Astrocyte of the cerebellum (primary cell): Measurements from ENCODE around the gene TNFSF10.

Experiments used
- DNase-seq: peaks from one replicate; pipeline ENCODE4 v3.0.0-alpha.2; 2011; ENCODE audit warnings: low read depth
- H3K4me3 ChIP-seq: 2 replicates; pipeline ENCODE4 v1.5.1; 2011; ENCODE audit warnings: mild to moderate bottlenecking, low read depth, low read length, moderate library complexity
- in situ Hi-C: cut with HindIII; loops from 2 replicates; pipeline ENCODE4 v1.10.0; 2017; ENCODE audit warnings: low sequenced_read_pairs
- TF ChIP-seq, protein P1 (sequence below): IDR thresholded peaks from 2 replicates; pipeline ENCODE4 v1.5.1; 2012; ENCODE audit warnings: low read length, low read depth, moderate library complexity, mild to moderate bottlenecking; ENCODE audit errors: missing control alignments

TNFSF10 gene

GRCh38 chr3:172476347-172476746 is 46.9 kb downstream of the TNFSF10 start:
- DNase-seq = no peak
- TF ChIP-seq, protein P1, sequence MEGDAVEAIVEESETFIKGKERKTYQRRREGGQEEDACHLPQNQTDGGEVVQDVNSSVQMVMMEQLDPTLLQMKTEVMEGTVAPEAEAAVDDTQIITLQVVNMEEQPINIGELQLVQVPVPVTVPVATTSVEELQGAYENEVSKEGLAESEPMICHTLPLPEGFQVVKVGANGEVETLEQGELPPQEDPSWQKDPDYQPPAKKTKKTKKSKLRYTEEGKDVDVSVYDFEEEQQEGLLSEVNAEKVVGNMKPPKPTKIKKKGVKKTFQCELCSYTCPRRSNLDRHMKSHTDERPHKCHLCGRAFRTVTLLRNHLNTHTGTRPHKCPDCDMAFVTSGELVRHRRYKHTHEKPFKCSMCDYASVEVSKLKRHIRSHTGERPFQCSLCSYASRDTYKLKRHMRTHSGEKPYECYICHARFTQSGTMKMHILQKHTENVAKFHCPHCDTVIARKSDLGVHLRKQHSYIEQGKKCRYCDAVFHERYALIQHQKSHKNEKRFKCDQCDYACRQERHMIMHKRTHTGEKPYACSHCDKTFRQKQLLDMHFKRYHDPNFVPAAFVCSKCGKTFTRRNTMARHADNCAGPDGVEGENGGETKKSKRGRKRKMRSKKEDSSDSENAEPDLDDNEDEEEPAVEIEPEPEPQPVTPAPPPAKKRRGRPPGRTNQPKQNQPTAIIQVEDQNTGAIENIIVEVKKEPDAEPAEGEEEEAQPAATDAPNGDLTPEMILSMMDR = no peak
- H3K4me3 ChIP-seq = no peak overlapping the region
- in situ Hi-C loops = no loop called here

DNA sequence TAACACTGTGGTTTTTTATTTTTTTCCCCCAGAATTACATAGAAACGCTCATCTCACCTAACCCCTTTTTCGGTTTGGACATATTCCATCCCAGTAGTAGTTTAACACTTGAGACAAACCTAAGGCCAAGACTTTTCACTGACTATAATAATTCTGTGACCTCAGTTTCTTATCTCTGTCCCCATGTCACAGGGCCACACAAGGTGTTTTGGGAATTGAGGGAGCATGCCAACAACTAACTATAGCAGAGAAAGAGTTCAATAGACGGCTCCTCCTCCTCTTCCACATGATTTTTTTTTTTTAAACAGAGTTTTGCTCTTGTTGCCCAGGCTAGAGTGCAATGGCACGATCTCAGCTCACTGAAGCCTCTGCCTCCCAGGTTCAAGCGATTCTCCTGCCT is 47.5 kb downstream of the TNFSF10 start:
- TF ChIP-seq, protein P1 = no peak
- in situ Hi-C loops = no loop called here
- H3K4me3 ChIP-seq = no peak overlapping the region
- no peak for DNase-seq

DNA sequence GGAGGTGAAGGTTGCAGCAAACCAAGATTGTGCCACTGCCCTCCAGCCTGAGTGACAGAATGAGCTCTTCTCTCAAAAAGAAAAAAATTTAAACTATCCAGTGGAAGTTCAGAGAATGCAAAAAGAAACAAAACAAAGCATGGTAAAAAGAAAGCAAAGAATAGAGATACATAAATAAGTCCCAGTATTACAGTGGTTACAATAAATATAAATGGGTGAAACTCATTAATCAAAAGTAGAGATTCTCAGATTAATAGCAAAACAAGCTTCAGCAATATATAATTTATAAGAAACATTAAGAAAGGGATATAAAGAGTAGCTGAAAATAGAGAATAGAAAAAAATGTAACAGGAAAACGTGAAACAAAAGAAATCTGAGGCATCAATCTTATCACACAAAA is 51.3 kb downstream of the TNFSF10 start:
- in situ Hi-C loops = no loop called here
- TF ChIP-seq, protein P1 = no peak
- DNase-seq = no peak
- H3K4me3 ChIP-seq = no peak overlapping the region

DNA sequence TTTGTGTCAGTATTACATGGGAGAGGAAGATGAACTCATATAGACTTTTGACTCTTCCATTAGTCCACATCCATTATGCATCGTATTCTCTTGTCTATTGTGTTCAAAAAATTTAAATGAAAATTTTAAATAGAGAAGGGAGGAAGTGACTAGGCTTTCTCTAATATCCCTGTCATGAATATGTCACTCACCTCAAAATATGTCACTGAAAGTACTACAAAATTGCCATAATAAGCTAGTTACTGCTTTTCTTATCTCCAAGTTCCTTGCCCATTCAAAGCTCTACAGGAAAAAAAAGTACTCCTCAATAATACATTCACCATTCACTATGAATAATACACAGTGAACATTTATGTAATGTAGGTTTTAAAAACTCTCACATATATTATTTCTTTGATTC is 52.6 kb downstream of the TNFSF10 start:
- in situ Hi-C loops = no loop called here
- DNase-seq = no peak
- H3K4me3 ChIP-seq = no peak overlapping the region
- TF ChIP-seq, protein P1 = no peak

GRCh38 chr3:172467170-172467824 is 55.9 kb downstream of the TNFSF10 start:
- no peak for DNase-seq
- TF ChIP-seq, protein P1 = no peak
- no peak overlapping the region for H3K4me3 ChIP-seq
- in situ Hi-C loops = no loop called here

GRCh38 chr3:172466553-172467130 is 56.6 kb downstream of the TNFSF10 start:
- in situ Hi-C loops = no loop called here
- no peak for DNase-seq
- H3K4me3 ChIP-seq = no peak overlapping the region
- TF ChIP-seq, protein P1 = no peak

GRCh38 chr3:172465281-172465680 is 57.9 kb downstream of the TNFSF10 start:
- in situ Hi-C loops = no loop called here
- no peak overlapping the region for H3K4me3 ChIP-seq
- TF ChIP-seq, protein P1 = no peak

More at GRCh38 chr3:172465281-172465680, 57.9 kb downstream of the TNFSF10 start:
- no peak for DNase-seq
